NCI-H2107 treated with DMSO at 0.1 percent for 48 hours (cell line): ENCODE measurements around the gene SLIT1.

Source experiments
- DNase-seq: peaks from one replicate; lab custom pipeline; 2025; ENCODE audit not compliant: unreplicated experiment; lab: John Stamatoyannopoulos, UW

SLIT1 gene

GRCh38 chr10:97174276-97174775 is 11.4 kb downstream of the SLIT1 start:
- DNase-seq: no peak

GRCh38 chr10:97173036-97173435 is 12.7 kb downstream of the SLIT1 start:
- no peak for DNase-seq

- no peak for DNase-seq
These were observed 14.8 kb downstream of the SLIT1 start for GRCh38 chr10:97171001-97171400.

GRCh38 chr10:97169911-97170693 is 15.7 kb downstream of the SLIT1 start:
- DNase-seq: no peak

- no peak for DNase-seq
These were observed 16.7 kb downstream of the SLIT1 start for GRCh38 chr10:97169063-97169462.

GRCh38 chr10:97168645-97169044 is 17.1 kb downstream of the SLIT1 start:
- no peak for DNase-seq

GRCh38 chr10:97165499-97165898 is 20.3 kb downstream of the SLIT1 start:
- DNase-seq: no peak

GRCh38 chr10:97163781-97164501 is 21.8 kb downstream of the SLIT1 start:
- DNase-seq: no peak

GRCh38 chr10:97163181-97163580 is 22.6 kb downstream of the SLIT1 start:
- DNase-seq: no peak

GRCh38 chr10:97159646-97160305 is 26.0 kb downstream of the SLIT1 start:
- DNase-seq: no peak

- DNase-seq: no peak
These were observed 28.1 kb downstream of the SLIT1 start for GRCh38 chr10:97157578-97158095.

GRCh38 chr10:97154781-97155180 is 31.0 kb downstream of the SLIT1 start:
- DNase-seq: no peak

GRCh38 chr10:97154162-97154561 is 31.6 kb downstream of the SLIT1 start:
- no peak for DNase-seq

- DNase-seq: no peak
These were observed 32.4 kb downstream of the SLIT1 start for GRCh38 chr10:97153270-97153850.

- DNase-seq: no peak
These were observed 34.3 kb downstream of the SLIT1 start for GRCh38 chr10:97151307-97151914.

GRCh38 chr10:97150616-97151015 is 35.1 kb downstream of the SLIT1 start:
- DNase-seq: no peak

GRCh38 chr10:97150013-97150595 is 35.7 kb downstream of the SLIT1 start:
- no peak for DNase-seq

- DNase-seq: no peak
These were observed 36.7 kb downstream of the SLIT1 start for GRCh38 chr10:97149079-97149531.

GRCh38 chr10:97144297-97144696 is 41.5 kb downstream of the SLIT1 start:
- no peak for DNase-seq

- DNase-seq: no peak
These were observed 42.9 kb downstream of the SLIT1 start for GRCh38 chr10:97142834-97143233.
